BLaER1 treated with 17β-estradiol and CSF1 and Interleukin-3, amounts not matched to agents 10 nM and 100 nM (cell line): ENCODE results near the gene TRIM45.
"Not testable (repeated sequence)": the region's sequence is repeated elsewhere in the genome, so short reads cannot be mapped to it uniquely, and the experiment has no call there.

Experiments
- H3K27ac ChIP-seq, 11 experiments: shearing (Covaris generic); formaldehyde crosslinking; 2 replicates each; pipeline ENCODE4 v1.8.1; 2022
- H3K27me3 ChIP-seq, 11 experiments: shearing (Covaris generic); formaldehyde crosslinking; 2 replicates each; pipeline ENCODE4 v1.8.1; 2022
- H3K36me3 ChIP-seq, 11 experiments: shearing (Covaris generic); formaldehyde crosslinking; 2 replicates each; pipeline ENCODE4 v1.8.1; 2022
- H3K4me1 ChIP-seq, 10 experiments: shearing (Covaris generic); formaldehyde crosslinking; 2 replicates each; pipeline ENCODE4 v1.8.1; 2022
- H3K4me2 ChIP-seq, 11 experiments: shearing (Covaris generic); formaldehyde crosslinking; 2 replicates each; pipeline ENCODE4 v1.8.1; 2022
- H3K4me3 ChIP-seq, 10 experiments: shearing (Covaris generic); formaldehyde crosslinking; 2 replicates each; pipeline ENCODE4 v1.8.1; 2022
- H3K9ac ChIP-seq, 11 experiments: shearing (Covaris generic); formaldehyde crosslinking; 2 replicates each; pipeline ENCODE4 v1.8.1; 2022
- H3K9me3 ChIP-seq, 11 experiments: shearing (Covaris generic); formaldehyde crosslinking; replicated peaks in 1 of 11; 2 replicates each; pipeline ENCODE4 v1.8.1; 2022
- H4K20me1 ChIP-seq, 11 experiments: shearing (Covaris generic); formaldehyde crosslinking; 2 replicates each; pipeline ENCODE4 v1.8.1; 2022
- Cebpa-rat ChIP-seq, 11 experiments: shearing (Covaris generic); IDR thresholded peaks; 2 replicates each; pipeline ENCODE4 v1.8.1; 2022

TRIM45 gene

DNA sequence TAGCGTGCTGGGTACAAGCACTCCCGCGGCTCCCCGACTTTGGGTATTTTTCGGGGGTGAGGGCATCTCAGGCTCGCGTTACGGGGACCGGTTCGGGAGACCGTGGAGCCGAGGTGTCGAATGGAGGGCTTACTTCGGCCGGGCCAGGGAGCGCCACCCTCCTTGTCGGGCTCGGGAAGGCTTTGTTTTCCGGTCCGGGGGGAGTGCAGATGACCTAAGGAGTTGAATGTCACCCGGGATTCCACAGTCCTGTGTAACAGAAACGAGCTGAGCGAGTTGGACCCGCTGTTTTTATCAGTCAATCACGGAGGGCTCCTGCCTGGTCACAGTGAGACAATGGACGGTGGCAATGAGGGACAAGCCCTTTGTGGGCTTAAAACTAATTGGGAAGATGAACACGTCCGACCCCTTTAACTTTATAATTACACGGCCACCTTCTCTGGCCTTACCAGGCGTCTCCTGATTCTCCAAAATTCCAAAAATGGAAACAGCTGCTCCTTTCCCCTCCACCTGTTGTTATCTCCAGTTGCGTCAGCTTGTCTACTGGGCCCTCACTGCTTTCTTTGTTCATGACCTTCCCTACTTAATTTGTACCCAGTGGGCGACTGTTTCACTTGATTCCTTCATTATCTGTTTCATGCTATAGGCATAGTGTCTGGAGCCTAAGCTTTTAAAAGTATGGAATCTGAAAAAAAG, 929 bp upstream of the TRIM45 start:
- Histone ChIP-seq H3K27me3 (peaks cover 0 to 12% (median 0%) of the 10 kb centered on the region in 11 experiments; a peak in 5 of 22 replicates), H4K20me1 (no peaks in the 10 kb centered on the region), H3K4me1 (peaks cover 8 to 17% (median 11%) of the 10 kb centered on the region in 10 experiments; a peak in 18 of 20 replicates), H3K9ac (peak overlapping the region in 10 of 11 experiments; percentile 78 to 83 (median 81); a peak in 18 of 22 replicates), H3K27ac (peak overlapping the region in 4 of 11 experiments; percentile 64 to 78 (median 68); a peak in 3 of 22 replicates), H3K4me2 (peak overlapping the region; percentile 84 to 97 (median 95)), H3K36me3 (no peaks in the 10 kb centered on the region; a peak in 1 of 22 replicates), H3K4me3 (peak overlapping the region; percentile 48 to 76 (median 67); a peak in 19 of 20 replicates), H3K9me3 (no peaks in the 10 kb centered on the region)
- TF ChIP-seq Cebpa-rat (IDR thresholded peaks at IDR 0.05) = no peak

DNA sequence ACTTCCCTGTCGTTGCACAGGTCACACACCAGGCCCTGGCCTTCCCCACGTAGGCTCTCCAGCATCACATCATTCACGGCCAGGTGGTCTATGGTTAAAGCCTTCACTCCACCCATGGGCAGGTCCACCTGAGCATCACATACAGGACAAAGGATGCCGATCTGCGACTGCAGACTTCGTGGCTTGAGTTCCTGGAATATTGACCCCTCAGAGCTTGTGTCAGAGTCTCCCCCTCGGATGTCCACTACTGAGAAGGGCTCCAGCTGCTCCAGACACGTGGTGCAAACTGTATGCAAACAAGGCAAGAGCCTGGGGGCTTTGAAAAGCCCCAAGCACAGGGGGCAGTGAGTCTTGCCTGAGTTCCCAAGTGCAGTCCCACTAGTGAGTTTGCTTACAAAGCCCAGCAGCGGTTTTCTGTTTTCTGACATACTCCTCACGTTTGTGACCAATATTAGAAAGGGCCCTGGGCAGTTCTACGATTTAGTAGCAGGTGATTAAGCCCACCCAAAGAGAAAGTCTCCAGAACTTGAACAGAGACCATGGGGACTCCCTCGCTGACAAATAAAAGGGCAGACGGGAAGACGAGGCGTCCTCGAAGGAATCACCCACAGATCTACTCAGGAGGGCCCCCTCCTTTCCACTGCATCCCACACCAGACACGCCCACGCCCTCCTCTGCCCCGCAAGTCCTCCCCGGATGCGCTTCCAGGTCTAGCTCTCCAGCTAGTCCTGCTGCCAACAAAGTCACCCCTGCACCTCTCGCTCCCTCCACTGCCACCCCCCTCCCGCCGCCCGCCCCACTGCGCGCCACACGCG, 568 bp downstream of the TRIM45 start:
- Histone ChIP-seq H3K9ac (peak overlapping the region; percentile 62 to 83 (median 81); a peak in 21 of 22 replicates), H3K4me3 (peak overlapping the region; percentile 48 to 76 (median 67)), H3K4me2 (peak overlapping the region; percentile 84 to 97 (median 95)), H3K27ac (peak overlapping the region in 9 of 11 experiments; percentile 56 to 78 (median 69); a peak in 10 of 22 replicates), H3K4me1 (peaks cover 7 to 14% (median 9%) of the 10 kb centered on the region in 10 experiments; a peak in 17 of 20 replicates), H3K9me3 (no peaks in the 10 kb centered on the region), H3K27me3 (peaks cover 0 to 12% (median 0%) of the 10 kb centered on the region in 11 experiments; a peak in 5 of 22 replicates), H3K36me3 (no peaks in the 10 kb centered on the region; a peak in 1 of 22 replicates), H4K20me1 (no peaks in the 10 kb centered on the region)
- TF ChIP-seq Cebpa-rat (IDR thresholded peaks at IDR 0.05) = no peak

DNA sequence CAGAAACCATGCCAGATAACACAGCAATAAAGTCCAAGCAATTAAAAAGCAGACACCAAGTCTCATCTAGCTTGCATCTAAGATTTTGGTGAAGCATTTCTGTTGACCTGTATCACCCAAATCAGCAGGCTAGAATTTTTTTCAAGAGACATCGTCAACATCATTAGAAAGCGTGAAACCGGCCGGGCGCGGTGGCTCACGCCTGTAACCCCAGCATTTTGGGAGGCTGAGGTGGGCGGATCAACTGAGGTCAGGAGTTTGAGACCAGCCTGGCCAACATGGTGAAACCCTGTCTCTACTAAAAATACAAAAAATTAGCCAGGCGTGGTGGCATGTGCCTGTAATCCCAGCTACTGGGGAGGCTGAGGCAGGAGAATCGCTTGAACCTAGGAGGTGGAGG, 2.4 kb downstream of the TRIM45 start:
- peaks cover 0 to 12% (median 0%) of the 10 kb centered on the region in 11 experiments; a peak in 5 of 22 replicates for H3K27me3 ChIP-seq
- not testable (repeated sequence) for H3K4me3 ChIP-seq, H3K9me3 ChIP-seq, H3K4me2 ChIP-seq, H3K9ac ChIP-seq, H3K36me3 ChIP-seq, H3K27ac ChIP-seq, H4K20me1 ChIP-seq
- H3K4me1 ChIP-seq = peaks cover 7 to 14% (median 9%) of the 10 kb centered on the region in 10 experiments; a peak in 17 of 20 replicates

DNA sequence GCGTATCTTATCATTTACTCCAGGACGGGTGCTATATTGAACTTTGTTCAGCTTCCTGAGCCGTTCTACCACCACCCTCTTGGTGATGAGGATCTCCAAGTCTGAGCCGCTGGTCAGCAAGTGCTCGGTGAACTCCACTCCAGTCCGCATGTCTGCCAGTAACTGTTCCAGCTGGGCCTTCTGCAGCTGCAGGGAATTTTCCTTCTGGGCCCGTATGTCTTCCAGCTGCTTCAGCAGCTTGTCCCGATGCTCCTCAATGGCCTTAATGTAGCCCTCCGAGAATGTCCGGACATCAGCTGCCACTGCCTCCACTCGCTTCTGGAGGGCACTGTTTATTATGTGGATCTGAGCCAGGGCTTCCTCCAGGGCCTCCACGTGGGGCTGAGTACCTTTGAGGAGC, 3.4 kb downstream of the TRIM45 start:
- H3K4me2 ChIP-seq = no peak overlapping the region
- peaks cover 0 to 5% (median 0%) of the 10 kb centered on the region in 11 experiments; a peak in 1 of 22 replicates for H3K36me3 ChIP-seq
- no peak overlapping the region for H3K4me3 ChIP-seq
- no peak overlapping the region for H3K9ac ChIP-seq
- no peaks in the 10 kb centered on the region for H4K20me1 ChIP-seq
- H3K27ac ChIP-seq = no peak overlapping the region
- peaks cover 7 to 14% (median 9%) of the 10 kb centered on the region in 10 experiments; a peak in 17 of 20 replicates for H3K4me1 ChIP-seq
- no peaks in the 10 kb centered on the region for H3K9me3 ChIP-seq
- H3K27me3 ChIP-seq = peaks cover 0 to 12% (median 0%) of the 10 kb centered on the region in 11 experiments; a peak in 5 of 22 replicates
- no peak for TF ChIP-seq Cebpa-rat (IDR thresholded peaks at IDR 0.05)

DNA sequence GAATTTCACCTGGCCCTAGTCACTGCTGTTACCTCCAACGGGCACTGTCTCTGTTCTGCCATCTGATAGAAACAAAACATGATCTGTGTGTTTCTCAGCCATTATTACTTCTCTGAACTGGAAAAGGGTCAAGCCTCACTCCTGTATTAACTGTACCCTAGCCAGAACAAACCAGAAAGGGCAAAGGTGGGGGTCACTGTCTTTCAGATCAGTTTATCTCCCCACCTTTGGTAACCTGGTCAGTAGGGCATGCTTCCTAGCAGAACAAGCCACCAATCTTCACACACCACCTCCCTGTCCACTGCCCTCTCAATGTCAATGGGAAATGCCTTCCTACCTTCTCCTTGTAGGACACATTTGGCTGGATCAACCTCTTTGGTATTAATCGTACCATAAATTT, 3.9 kb downstream of the TRIM45 start:
- Histone ChIP-seq H3K4me2 (no peak overlapping the region), H3K9ac (no peak overlapping the region), H3K36me3 (peaks cover 0 to 6% (median 0%) of the 10 kb centered on the region in 11 experiments; a peak in 1 of 22 replicates), H3K4me1 (peaks cover 7 to 14% (median 9%) of the 10 kb centered on the region in 10 experiments; a peak in 17 of 20 replicates), H4K20me1 (no peaks in the 10 kb centered on the region), H3K27me3 (peaks cover 0 to 12% (median 0%) of the 10 kb centered on the region in 11 experiments; a peak in 5 of 22 replicates), H3K27ac (no peak overlapping the region), H3K9me3 (no peaks in the 10 kb centered on the region), H3K4me3 (no peak overlapping the region)
- TF ChIP-seq Cebpa-rat (IDR thresholded peaks at IDR 0.05) = no peak

DNA sequence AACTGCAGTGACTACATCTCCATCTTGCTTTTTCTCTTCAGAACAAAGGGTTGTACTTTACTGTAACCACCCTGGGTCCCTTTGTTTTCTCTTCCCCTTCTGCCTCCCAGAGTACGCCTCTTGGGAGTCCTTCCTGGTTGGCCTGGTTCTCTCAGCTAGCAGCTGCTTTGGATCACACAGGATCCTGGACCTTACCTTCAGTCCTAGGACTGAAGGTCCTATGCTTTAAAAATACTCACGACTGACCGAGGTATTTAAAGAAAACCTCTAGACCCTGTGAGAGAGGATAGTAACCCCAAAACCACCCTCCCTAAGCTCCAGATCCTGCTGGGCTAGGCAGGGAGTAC, 4.8 kb downstream of the TRIM45 start:
- Histone ChIP-seq H4K20me1 (no peaks in the 10 kb centered on the region), H3K36me3 (peaks cover 0 to 6% (median 0%) of the 10 kb centered on the region in 11 experiments; a peak in 1 of 22 replicates), H3K4me2 (no peak overlapping the region)

DNA sequence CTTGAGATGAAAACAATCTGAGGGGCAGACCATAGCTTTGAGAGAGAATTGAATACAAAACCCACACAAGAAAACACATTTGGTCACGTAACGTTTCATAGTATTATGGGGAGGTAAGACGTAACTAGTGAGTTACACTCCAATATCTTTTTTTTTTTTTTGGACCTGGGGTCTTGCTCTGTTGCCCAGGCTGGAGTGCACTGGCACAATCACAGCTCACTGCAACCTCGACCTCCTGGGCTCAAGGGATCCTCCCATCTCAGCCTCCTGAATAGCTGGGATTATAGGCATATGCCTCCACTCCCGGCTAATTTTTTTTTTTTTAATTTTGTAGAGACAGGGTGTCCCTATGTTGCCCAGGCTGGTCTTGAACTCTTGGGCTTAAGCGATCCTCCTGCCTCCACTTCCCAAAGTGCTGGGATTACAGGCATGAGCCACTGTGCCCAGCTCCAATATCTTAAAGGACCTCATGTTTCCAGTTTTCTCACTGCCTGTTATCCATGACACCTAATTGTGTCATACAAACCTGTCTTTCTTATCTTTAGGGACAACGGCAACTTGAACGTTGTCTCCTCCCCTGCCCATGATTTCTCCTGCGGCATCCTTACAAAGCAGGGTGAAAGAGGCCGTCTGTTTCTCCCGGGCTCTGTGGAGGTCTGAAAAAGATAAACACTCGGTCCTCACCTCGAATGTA, 5.3 kb downstream of the TRIM45 start:
- Histone ChIP-seq H4K20me1 (no peaks in the 10 kb centered on the region), H3K27me3 (no peaks in the 10 kb centered on the region), H3K9ac (no peak overlapping the region), H3K4me1 (peaks cover 7 to 10% (median 8%) of the 10 kb centered on the region in 10 experiments; a peak in 17 of 20 replicates), H3K4me2 (no peak overlapping the region), H3K36me3 (peaks cover 0 to 6% (median 0%) of the 10 kb centered on the region in 11 experiments; a peak in 1 of 22 replicates), H3K4me3 (no peak overlapping the region), H3K9me3 (no peaks in the 10 kb centered on the region), H3K27ac (no peak overlapping the region)
- TF ChIP-seq Cebpa-rat (IDR thresholded peaks at IDR 0.05) = no peak

More for the DNA sequence above, 4.8 kb downstream of the TRIM45 start:
- no peak overlapping the region for H3K9ac ChIP-seq
- TF ChIP-seq Cebpa-rat (IDR thresholded peaks at IDR 0.05) = no peak
- peaks cover 7 to 11% (median 8%) of the 10 kb centered on the region in 10 experiments; a peak in 17 of 20 replicates for H3K4me1 ChIP-seq
- no peaks in the 10 kb centered on the region for H3K9me3 ChIP-seq
- no peak overlapping the region for H3K27ac ChIP-seq
- H3K4me3 ChIP-seq = no peak overlapping the region
- H3K27me3 ChIP-seq = peaks cover 0 to 4% (median 0%) of the 10 kb centered on the region in 11 experiments; a peak in 2 of 22 replicates

DNA sequence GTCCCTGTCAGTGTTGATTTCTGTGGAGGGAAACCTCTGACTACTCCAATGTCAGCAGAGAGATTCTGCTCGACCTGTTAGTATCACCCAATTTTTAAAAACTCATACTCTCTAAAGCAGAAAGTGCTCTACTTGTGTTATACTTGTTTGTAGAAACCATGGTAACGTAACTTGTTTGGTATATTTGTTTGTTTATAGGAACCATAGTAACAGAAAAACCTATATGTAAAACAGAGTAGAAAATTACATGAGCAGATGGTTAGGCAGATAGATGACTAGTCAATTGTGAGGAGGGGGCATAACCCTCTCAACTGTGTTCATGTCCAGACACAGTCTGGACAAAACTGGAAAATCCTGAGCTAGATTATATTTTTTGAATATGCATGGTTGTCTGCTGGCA, 6.7 kb downstream of the TRIM45 start:
- TF ChIP-seq Cebpa-rat (IDR thresholded peaks at IDR 0.05) = no peak
- H3K27ac ChIP-seq = no peak overlapping the region
- H3K4me3 ChIP-seq = no peak overlapping the region
- no peaks in the 10 kb centered on the region for H3K9me3 ChIP-seq
- H3K9ac ChIP-seq = no peak overlapping the region
- H4K20me1 ChIP-seq = no peaks in the 10 kb centered on the region
- H3K27me3 ChIP-seq = no peaks in the 10 kb centered on the region
- peaks cover 0 to 6% (median 0%) of the 10 kb centered on the region in 10 experiments; a peak in 1 of 20 replicates for H3K4me1 ChIP-seq
- no peak overlapping the region for H3K4me2 ChIP-seq
- peaks cover 0 to 6% (median 0%) of the 10 kb centered on the region in 11 experiments; a peak in 2 of 22 replicates for H3K36me3 ChIP-seq
